ENCODE data around the gene CLDN9.

DNA sequence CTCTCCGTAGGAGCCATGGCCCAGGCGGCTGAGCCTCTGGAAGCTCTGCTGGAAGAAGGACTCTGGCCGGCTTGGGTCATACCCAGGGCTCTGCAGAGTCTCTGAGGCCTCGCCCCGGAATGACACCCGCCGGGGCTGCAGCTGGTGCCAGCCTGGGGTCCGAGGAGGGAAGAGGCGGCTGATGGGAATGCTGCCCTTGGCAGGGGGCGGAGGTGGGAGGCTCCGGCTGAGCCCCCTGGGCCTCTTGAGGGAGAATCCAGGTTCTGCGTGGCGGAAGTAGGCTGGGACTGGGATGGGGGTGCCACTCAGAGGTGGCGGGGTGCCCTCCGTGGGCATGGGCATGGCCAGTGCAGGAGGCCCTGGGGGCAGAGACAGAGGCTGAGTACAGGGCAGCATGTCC, 36.0 kb upstream of the CLDN9 start:
- TF ChIP-seq, protein P1, sequence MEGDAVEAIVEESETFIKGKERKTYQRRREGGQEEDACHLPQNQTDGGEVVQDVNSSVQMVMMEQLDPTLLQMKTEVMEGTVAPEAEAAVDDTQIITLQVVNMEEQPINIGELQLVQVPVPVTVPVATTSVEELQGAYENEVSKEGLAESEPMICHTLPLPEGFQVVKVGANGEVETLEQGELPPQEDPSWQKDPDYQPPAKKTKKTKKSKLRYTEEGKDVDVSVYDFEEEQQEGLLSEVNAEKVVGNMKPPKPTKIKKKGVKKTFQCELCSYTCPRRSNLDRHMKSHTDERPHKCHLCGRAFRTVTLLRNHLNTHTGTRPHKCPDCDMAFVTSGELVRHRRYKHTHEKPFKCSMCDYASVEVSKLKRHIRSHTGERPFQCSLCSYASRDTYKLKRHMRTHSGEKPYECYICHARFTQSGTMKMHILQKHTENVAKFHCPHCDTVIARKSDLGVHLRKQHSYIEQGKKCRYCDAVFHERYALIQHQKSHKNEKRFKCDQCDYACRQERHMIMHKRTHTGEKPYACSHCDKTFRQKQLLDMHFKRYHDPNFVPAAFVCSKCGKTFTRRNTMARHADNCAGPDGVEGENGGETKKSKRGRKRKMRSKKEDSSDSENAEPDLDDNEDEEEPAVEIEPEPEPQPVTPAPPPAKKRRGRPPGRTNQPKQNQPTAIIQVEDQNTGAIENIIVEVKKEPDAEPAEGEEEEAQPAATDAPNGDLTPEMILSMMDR (conservative IDR thresholded peaks at IDR 0.05; ENCODE audit: low read depth, low read length) = no peak
- no peak for TF ChIP-seq EZH2 (IDR thresholded peaks at IDR 0.05; ENCODE audit: borderline replicate concordance, low read depth, low read length, poor library complexity, severe bottlenecking)

Data from A673 (cell line).